ENCODE data around the gene GAN.

DNA sequence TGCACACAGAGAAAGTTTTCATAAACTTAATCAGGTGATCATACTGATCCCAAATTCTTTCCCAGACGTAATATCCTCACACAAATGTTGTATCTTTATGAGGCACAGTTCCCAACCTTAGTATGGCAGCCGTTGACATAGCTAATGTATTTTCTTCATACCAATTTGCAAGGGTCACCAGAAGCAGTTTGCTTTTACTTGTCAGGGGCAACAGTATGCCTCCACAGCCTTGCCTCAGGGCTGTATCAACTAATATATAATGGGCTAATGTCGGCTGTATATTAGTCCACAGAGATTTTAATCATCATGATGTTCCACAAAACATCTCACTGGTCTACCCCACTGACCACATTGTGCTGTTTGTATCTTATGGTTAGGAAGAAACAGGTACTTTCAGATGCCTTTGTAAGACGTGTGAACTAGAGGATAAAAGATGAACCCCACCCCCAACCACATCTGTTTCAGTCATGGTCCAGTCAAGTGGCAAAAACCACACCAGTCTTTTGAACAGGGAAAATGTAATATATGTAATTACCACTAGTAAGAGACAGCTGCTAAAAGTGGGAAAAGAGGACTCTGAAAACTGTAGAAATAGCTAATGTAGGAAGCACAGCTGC lies 55.2 kb downstream of the GAN start:
- no peak for TF ChIP-seq EZH2 (IDR thresholded peaks at IDR 0.05)
- TF ChIP-seq POLR2A (IDR thresholded peaks at IDR 0.05; ENCODE audit: borderline replicate concordance, extremely low read depth, insufficient read depth, insufficient read length) = no peak
- TF ChIP-seq SP1 (IDR thresholded peaks at IDR 0.05; ENCODE audit: low read depth) = no peak

All from HCT116 (cell line).